RWPE2 (cell line): ENCODE measurements around the gene BEGAIN.

Experiments
- ATAC-seq: fragments of 200-7000 bp; cut with Tn5 transposase; 3 replicates; pipeline ENCODE4 v1.9.1; 2021; ENCODE audit warnings: low read depth
- DNase-seq: peaks from one replicate; pipeline ENCODE4 v3.0.0-alpha.2; 2020; ENCODE audit warnings: low spot score
- H3K27ac ChIP-seq: fragments of 450-650 bp; 2 replicates; pipeline ENCODE4 v1.5.1; 2017; ENCODE audit warnings: mild to moderate bottlenecking; ENCODE audit not compliant: poor library complexity, severe bottlenecking
- H3K27me3 ChIP-seq: fragments of 250-450 bp; sonication (Bioruptor Pico); 2 replicates; pipeline ENCODE4 v1.5.1; 2021; ENCODE audit warnings: mild to moderate bottlenecking, moderate library complexity; ENCODE audit not compliant: insufficient read depth, poor library complexity, severe bottlenecking
- H3K36me3 ChIP-seq: fragments of 250-450 bp; sonication (Bioruptor Pico); 2 replicates; pipeline ENCODE4 v1.5.1; 2020; ENCODE audit warnings: low read depth, mild to moderate bottlenecking, moderate library complexity
- H3K4me1 ChIP-seq: fragments of 250-450 bp; sonication (Bioruptor Pico); 2 replicates; pipeline ENCODE4 v1.5.1; 2021; ENCODE audit warnings: mild to moderate bottlenecking, moderate library complexity; ENCODE audit not compliant: insufficient read depth, poor library complexity, severe bottlenecking
- H3K4me3 ChIP-seq: fragments of 250-450 bp; sonication (Bioruptor Pico); 2 replicates; pipeline ENCODE4 v1.5.1; 2021; ENCODE audit warnings: mild to moderate bottlenecking, moderate library complexity; ENCODE audit not compliant: severe bottlenecking
- H3K9me3 ChIP-seq: fragments of 250-450 bp; sonication (Bioruptor Pico); 2 replicates; pipeline ENCODE4 v1.5.1; 2021; ENCODE audit warnings: mild to moderate bottlenecking, moderate library complexity; ENCODE audit not compliant: severe bottlenecking
- CTCF ChIP-seq: fragments of 450-650 bp; IDR thresholded peaks from one replicate; pipeline ENCODE4 v1.5.1; 2017; ENCODE audit warnings: mild to moderate bottlenecking, moderate library complexity; ENCODE audit not compliant: poor library complexity, severe bottlenecking

Gene BEGAIN

GRCh38 chr14:100534528-100535286 lies 52.5 kb downstream of the BEGAIN start:
- DNase-seq, result peak; percentile 52
- Histone ChIP-seq H3K27me3 (no peaks in the 10 kb centered on the region), H3K9me3 (no peaks in the 10 kb centered on the region), H3K36me3 (no peaks in the 10 kb centered on the region), H3K4me1 (peaks cover 10% of the 10 kb centered on the region), H3K27ac (no peak overlapping the region), H3K4me3 (no peak overlapping the region)
- TF ChIP-seq CTCF, result no peak
- no peak for ATAC-seq

DNA sequence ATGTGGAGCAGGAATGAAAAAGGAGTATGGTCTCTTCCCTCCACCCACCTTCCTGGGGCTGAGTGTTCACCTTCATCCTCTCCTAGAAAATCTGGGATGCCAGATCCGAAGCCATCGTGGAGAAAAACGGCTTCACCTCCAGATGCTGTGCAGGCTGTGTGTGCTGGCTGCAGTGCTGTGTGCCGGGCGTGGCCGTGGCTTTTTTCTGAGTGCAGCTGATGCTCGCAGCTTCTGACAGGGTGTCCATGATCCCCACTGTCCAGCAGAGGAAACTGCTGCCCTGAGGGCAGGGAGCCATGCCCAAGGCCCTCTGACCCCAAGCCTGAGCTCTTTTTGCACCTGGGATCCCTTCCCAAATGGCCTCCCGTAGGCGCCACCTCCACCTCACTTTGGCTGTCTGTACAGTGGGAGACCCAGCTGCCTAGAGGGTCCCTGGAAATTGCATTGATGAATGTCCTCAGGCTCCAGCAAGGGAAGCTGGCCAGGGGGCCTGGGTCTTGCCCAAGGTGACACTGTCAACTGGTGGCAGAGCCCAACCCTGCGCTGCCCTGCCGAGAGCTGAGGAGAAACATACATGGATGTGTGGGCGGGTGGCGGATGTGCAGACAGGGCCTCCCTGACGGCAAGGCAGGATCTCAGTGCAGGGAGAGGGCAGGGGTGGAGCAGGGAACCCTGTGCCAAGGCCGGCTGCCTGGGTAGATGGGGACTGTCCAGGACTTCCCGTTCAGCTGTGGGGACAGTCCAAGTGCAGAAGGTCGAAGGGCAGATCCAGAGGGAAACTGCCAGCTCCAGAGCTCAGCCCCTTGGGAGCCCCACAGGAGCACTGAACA lies 53.3 kb downstream of the BEGAIN start:
- Histone ChIP-seq H3K36me3 (no peaks in the 10 kb centered on the region), H3K27me3 (no peaks in the 10 kb centered on the region), H3K4me1 (peaks cover 10% of the 10 kb centered on the region), H3K27ac (no peak overlapping the region), H3K4me3 (no peak overlapping the region), H3K9me3 (no peaks in the 10 kb centered on the region)
- DNase-seq (peak; percentile 75), ATAC-seq (no peak)
- TF ChIP-seq CTCF, result no peak

GRCh38 chr14:100532906-100533655 lies 54.1 kb downstream of the BEGAIN start:
- Histone ChIP-seq H3K4me3 (no peak overlapping the region), H3K9me3 (no peaks in the 10 kb centered on the region), H3K4me1 (peaks cover 10% of the 10 kb centered on the region), H3K27ac (no peak overlapping the region), H3K27me3 (no peaks in the 10 kb centered on the region), H3K36me3 (no peaks in the 10 kb centered on the region)
- DNase-seq (peak; percentile 38), ATAC-seq (no peak)
- no peak for TF ChIP-seq CTCF

DNA sequence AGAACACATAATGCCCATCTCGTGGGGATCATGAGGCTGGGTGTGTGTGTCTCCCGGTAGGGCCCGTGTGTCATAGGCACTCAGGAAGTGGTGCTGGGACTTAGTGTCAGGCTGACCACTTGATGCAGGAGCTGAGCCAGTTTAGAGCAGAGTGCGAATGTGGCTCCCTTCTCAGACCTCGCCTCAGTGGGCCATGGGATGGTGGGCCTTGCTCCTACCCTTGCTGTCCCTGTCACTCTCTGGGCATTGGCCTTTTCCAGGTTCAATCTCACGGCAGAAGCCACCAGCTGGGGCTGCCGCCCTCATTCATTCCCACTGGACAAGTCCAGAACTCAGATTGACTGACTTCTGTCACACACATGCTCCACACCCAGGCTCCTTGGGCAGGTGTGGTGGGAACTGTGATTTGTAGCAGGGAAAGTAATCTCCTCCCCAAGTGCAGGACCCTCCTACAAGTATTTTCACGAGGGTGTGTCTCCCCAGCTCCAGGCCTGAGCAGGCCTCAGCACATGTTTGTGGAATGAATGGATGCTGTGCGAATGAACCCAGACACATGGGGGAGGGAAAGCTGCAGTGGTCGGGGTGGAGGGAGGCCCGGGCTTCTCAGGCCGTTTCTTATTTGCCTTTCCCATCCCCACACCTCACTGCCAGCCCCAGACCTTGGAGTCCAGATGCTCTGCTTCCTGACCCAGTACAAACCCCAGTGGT lies 54.9 kb downstream of the BEGAIN start:
- ATAC-seq, result peak; percentile 48; the same call in 2 of the 3 replicates

More for the DNA sequence above, 54.9 kb downstream of the BEGAIN start:
- H3K36me3 ChIP-seq, result no peaks in the 10 kb centered on the region
- H3K4me1 ChIP-seq, result peaks cover 10% of the 10 kb centered on the region
- H3K9me3 ChIP-seq, result no peaks in the 10 kb centered on the region
- no peaks in the 10 kb centered on the region for H3K27me3 ChIP-seq
- H3K4me3 ChIP-seq, result no peak overlapping the region
- H3K27ac ChIP-seq, result no peak overlapping the region
- DNase-seq, result peak; percentile 53
- no peak for TF ChIP-seq CTCF
